Measurements from ENCODE around the gene BCL2L2.

BCL2L2 gene

DNA sequence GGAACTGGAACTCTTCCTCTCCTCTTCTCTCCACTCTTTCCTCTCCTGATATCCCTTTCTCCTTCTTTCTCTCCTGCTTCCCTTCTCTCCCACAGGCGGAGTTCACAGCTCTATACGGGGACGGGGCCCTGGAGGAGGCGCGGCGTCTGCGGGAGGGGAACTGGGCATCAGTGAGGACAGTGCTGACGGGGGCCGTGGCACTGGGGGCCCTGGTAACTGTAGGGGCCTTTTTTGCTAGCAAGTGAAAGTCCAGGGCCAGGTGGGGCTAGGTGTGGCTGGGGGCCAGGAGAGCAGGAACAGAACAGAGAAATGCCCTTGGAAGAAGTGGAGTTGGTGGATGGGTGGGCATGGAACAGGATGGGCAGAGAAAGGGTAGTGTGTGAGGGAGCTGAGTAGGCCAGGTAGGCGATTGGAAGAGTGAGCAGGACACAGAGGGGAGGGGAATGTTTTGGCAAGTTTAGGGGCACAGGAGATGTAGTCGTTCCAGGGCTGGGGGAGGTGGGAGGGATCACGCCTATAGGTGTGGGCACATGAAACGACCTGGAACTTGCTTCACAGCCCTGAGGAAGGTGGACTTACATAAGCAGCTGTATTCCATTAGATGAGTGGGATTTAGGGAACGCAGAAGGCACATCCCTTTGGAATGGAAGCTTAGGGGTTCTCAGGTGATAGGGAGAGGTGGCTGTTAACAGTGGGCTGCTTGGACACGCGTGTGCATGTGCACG lies 2.2 kb downstream of the BCL2L2 start:
- peaks cover 5 to 30% (median 25%) of the 10 kb centered on the region in 5 donors for H3K36me3 ChIP-seq (ENCODE audit: control insufficient read depth in 5 of 5, insufficient read depth in 5 of 5, low read length in 5 of 5)

DNA sequence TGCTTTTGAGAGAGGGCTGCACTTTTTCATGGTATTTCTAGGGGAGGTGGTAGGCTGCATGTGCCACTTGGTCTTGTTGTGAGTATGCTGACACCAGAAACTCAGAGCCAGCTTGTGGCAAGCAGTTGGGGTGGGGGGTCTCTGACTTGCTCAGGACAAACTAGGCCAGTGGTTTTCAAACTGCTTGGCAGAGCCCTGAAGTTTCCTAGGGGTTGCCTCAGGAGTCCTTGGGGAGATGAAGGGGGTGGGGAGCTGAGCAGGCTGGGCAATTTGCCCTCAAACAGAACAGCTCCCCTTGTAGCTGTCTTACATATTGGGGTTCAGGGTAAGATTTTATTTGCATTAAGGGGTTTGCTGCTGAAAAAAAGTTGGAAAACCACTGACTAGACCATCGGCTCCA lies 3.9 kb downstream of the BCL2L2 start:
- H3K27ac ChIP-seq (ENCODE audit: low read depth, low read length), result no peak overlapping the region
- no peaks in the 10 kb centered on the region for H3K9me3 ChIP-seq (ENCODE audit: control insufficient read depth in 5 of 5, low read length in 5 of 5)
- H3K4me3 ChIP-seq (ENCODE audit: low read depth in 1 of 5, low read length in 5 of 5), result no peak overlapping the region
- peak overlapping the region in 1 of 5 donors; percentile 39 for H3K9ac ChIP-seq (ENCODE audit: low read length in 5 of 5)
- no peaks in the 10 kb centered on the region for H3K27me3 ChIP-seq (ENCODE audit: control insufficient read depth in 5 of 5, insufficient read depth in 4 of 5, low read length in 5 of 5)
- peaks cover 5 to 30% (median 25%) of the 10 kb centered on the region in 5 donors for H3K36me3 ChIP-seq (ENCODE audit: control insufficient read depth in 5 of 5, insufficient read depth in 5 of 5, low read length in 5 of 5)
- peaks cover 14 to 51% (median 47%) of the 10 kb centered on the region in 5 donors for H3K4me1 ChIP-seq (ENCODE audit: control insufficient read depth in 5 of 5, insufficient read depth in 5 of 5, low read length in 5 of 5)

More for the DNA sequence above, 2.2 kb downstream of the BCL2L2 start:
- peak overlapping the region in 3 of 5 donors; percentile 4 to 99 (median 24) for H3K9ac ChIP-seq (ENCODE audit: low read length in 5 of 5)
- peaks cover 14 to 54% (median 48%) of the 10 kb centered on the region in 5 donors for H3K4me1 ChIP-seq (ENCODE audit: control insufficient read depth in 5 of 5, insufficient read depth in 5 of 5, low read length in 5 of 5)
- no peaks in the 10 kb centered on the region for H3K27me3 ChIP-seq (ENCODE audit: control insufficient read depth in 5 of 5, insufficient read depth in 4 of 5, low read length in 5 of 5)
- peak overlapping the region in 1 of 5 donors; percentile 85 for H3K4me3 ChIP-seq (ENCODE audit: low read depth in 1 of 5, low read length in 5 of 5)
- H3K9me3 ChIP-seq (ENCODE audit: control insufficient read depth in 5 of 5, low read length in 5 of 5), result no peaks in the 10 kb centered on the region
- H3K27ac ChIP-seq (ENCODE audit: low read depth, low read length), result no peak overlapping the region

DNA sequence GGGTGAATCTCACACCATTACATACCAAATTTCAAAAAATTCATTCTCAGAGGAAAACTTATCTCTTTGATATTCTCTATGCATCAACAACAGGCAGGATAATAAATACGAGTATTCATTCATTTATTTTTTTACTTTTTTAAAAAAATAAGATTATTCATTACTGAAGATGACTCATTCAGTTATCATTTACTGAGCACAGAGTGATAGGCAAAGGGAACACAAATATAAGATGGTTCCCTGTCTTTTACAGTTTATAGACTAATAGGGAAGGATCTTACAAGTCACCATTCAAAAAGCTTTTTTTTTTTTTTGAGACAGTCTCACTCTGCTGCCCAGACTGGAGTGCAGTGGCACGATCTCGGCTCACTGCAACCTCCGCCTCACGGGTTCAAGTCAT lies 9.7 kb downstream of the BCL2L2 start:
- H3K27me3 ChIP-seq (ENCODE audit: control insufficient read depth in 5 of 5, insufficient read depth in 4 of 5, low read length in 5 of 5), result peaks cover 0 to 2% (median 0%) of the 10 kb centered on the region in 5 donors
- peaks cover 0 to 5% (median 5%) of the 10 kb centered on the region in 5 donors for H3K36me3 ChIP-seq (ENCODE audit: control insufficient read depth in 5 of 5, insufficient read depth in 5 of 5, low read length in 5 of 5)
- peaks cover 0 to 10% (median 7%) of the 10 kb centered on the region in 5 donors for H3K4me1 ChIP-seq (ENCODE audit: control insufficient read depth in 5 of 5, insufficient read depth in 5 of 5, low read length in 5 of 5)
- H3K27ac ChIP-seq (ENCODE audit: low read depth, low read length), result no peak overlapping the region
- H3K9me3 ChIP-seq (ENCODE audit: control insufficient read depth in 5 of 5, low read length in 5 of 5), result no peaks in the 10 kb centered on the region
- H3K9ac ChIP-seq (ENCODE audit: low read length in 5 of 5), result no peak overlapping the region
- H3K4me3 ChIP-seq (ENCODE audit: low read depth in 1 of 5, low read length in 5 of 5), result no peak overlapping the region

DNA sequence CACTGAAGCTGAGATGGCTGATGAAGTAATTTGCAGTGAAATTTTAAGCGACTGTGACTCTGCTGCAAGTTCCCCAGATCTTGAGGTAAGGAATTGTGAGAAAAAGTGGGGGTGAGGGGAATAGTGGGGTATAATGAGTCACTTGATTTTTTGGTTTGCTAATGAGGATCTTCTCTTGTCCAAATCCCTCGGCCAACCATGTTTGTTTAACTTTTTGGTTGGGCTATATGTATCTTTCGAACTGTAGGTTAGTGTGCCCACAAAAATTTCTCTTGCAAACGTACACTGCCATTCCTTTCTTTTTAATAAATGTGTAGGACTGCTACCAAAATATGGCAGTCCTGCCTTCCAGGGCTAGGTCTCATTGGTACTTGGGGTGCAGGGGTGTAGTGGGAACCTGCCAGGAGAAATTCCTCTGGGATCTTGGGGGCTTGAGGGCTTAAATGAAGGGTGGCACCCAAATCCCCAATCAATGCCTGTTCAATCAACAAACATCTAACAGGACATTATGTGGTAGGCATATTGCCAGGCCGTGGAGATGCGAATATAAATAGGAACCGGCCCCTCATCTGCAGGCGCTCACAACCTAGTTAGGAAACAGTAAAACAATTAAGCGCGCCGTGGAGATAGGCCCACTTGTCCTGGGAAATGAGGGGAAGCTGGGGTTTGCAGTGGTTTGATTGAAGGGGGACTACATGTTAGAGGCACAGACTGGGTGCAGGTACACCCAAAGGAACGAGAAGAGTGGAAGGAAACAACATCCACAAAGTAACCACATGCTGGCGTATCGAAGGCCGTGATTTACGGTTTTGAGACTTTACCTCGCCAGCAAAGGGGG lies 13.3 kb downstream of the BCL2L2 start:
- Histone ChIP-seq H3K36me3 (ENCODE audit: control insufficient read depth in 5 of 5, insufficient read depth in 5 of 5, low read length in 5 of 5) (peaks cover 13 to 23% (median 19%) of the 10 kb centered on the region in 5 donors), H3K9me3 (ENCODE audit: control insufficient read depth in 5 of 5, low read length in 5 of 5) (no peaks in the 10 kb centered on the region), H3K4me3 (ENCODE audit: low read depth in 1 of 5, low read length in 5 of 5) (peak overlapping the region; percentile 53 to 79 (median 69)), H3K27me3 (ENCODE audit: control insufficient read depth in 5 of 5, insufficient read depth in 4 of 5, low read length in 5 of 5) (peaks cover 0 to 2% (median 0%) of the 10 kb centered on the region in 5 donors), H3K9ac (ENCODE audit: low read length in 5 of 5) (peak overlapping the region; percentile 7 to 82 (median 64)), H3K4me1 (ENCODE audit: control insufficient read depth in 5 of 5, insufficient read depth in 5 of 5, low read length in 5 of 5) (peaks cover 2 to 25% (median 24%) of the 10 kb centered on the region in 5 donors), H3K27ac (ENCODE audit: low read depth, low read length) (peak overlapping the region; percentile 97)

DNA sequence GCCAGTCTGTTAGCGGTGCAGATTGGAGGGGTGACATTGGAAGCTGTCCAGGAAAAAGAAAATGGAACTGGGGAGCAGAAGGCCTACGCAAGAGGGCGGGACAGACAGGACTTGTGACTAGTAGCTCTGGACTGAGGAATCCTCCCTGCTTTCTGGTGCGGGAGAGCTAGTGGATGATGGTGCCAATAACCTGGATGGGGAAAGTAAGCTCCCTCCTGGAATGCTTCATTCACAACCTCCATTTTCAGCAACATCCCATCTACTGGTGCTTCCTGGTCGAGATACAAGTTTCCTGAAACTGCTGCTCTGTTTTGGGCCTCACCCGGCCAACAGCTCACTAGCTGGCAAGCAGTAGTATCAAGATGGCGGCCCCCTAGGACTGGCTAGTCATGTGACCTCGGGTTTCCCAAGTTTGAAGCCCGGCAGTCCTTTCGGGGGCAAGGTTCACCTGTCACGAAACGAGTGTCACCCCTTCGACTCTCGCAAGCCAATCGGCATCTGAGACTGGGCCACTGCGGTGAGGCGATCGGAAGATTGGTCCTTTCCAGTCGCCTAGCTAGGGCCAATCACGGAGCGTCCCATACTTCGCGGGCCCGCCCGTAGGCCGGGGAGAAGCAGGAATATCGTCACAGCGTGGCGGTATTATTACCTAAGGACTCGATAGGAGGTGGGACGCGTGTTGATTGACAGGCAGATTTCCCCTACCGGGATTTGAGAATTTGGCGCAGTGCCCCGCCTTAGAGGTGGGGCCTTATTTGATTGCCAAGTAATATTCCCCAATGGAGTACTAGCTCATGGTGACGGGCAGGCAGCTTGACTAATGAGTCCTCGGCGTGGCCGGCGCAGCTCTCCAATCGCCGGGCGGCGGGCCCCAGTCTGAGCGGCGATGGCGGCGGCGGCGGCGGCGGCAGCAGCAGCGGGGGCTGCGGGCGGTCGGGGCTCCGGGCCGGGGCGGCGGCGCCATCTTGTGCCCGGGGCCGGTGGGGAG lies 14.2 kb downstream of the BCL2L2 start, which contains the start of gene PABPN1:
PABPN1 (plus strand) TSS at position 874 of the 988 bp plus-strand sequence; CDS start at position 887, 13 bp downstream.
- Histone ChIP-seq H3K27ac (ENCODE audit: low read depth, low read length) (peak within 1 kb of the TSS; percentile 97), H3K27me3 (ENCODE audit: control insufficient read depth in 5 of 5, insufficient read depth in 4 of 5, low read length in 5 of 5) (peaks cover 0 to 2% (median 0%) of the 10 kb centered on the region in 5 donors), H3K36me3 (ENCODE audit: control insufficient read depth in 5 of 5, insufficient read depth in 5 of 5, low read length in 5 of 5) (peaks cover 13 to 31% (median 24%) of the 10 kb centered on the region in 5 donors), H3K4me1 (ENCODE audit: control insufficient read depth in 5 of 5, insufficient read depth in 5 of 5, low read length in 5 of 5) (peaks cover 2 to 25% (median 24%) of the 10 kb centered on the region in 5 donors), H3K4me3 (ENCODE audit: low read depth in 1 of 5, low read length in 5 of 5) (peak within 1 kb of the TSS; percentile 80 to 93 (median 81)), H3K9me3 (ENCODE audit: control insufficient read depth in 5 of 5, low read length in 5 of 5) (no peaks in the 10 kb centered on the region), H3K9ac (ENCODE audit: low read length in 5 of 5) (peak within 1 kb of the TSS; percentile 76 to 93 (median 82))

DNA sequence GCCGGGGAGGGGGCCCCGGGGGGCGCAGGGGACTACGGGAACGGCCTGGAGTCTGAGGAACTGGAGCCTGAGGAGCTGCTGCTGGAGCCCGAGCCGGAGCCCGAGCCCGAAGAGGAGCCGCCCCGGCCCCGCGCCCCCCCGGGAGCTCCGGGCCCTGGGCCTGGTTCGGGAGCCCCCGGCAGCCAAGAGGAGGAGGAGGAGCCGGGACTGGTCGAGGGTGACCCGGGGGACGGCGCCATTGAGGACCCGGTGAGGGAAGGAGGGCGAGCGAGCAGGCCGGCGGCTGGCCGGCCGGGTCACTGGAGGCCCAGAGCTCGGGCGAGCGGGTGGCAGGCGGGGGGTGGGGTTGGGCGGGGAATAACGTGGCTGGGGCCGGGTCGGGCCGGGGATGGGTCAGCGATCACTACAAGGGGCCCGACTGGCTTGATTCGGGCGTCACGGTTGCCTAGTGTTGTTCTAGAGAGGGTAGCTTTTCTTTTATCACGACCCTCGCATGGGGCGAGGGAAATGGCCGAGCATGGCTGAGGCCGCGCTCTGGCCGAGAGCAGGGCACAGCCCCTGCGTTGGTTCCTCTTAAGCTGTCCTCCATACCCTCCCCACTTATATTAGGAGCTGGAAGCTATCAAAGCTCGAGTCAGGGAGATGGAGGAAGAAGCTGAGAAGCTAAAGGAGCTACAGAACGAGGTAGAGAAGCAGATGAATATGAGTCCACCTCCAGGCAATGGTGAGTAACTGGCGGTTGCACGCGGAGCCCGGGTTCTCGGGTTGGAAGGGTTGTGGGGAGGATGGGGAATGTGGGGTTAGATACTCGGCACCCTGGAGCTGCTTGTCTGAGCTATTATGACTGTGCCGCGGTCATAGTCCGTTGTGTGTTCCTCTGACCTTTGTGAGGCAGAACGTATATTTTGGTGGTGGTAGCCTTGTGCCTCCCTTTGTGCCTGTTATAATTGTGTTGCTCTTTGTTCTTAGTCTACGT lies 15.2 kb downstream of the BCL2L2 start:
- Histone ChIP-seq H3K27me3 (ENCODE audit: control insufficient read depth in 5 of 5, insufficient read depth in 4 of 5, low read length in 5 of 5) (peaks cover 0 to 2% (median 0%) of the 10 kb centered on the region in 5 donors), H3K4me3 (ENCODE audit: low read depth in 1 of 5, low read length in 5 of 5) (peak overlapping the region; percentile 80 to 93 (median 81)), H3K9ac (ENCODE audit: low read length in 5 of 5) (peak overlapping the region; percentile 76 to 93 (median 82)), H3K9me3 (ENCODE audit: control insufficient read depth in 5 of 5, low read length in 5 of 5) (no peaks in the 10 kb centered on the region), H3K27ac (ENCODE audit: low read depth, low read length) (peak overlapping the region; percentile 81), H3K4me1 (ENCODE audit: control insufficient read depth in 5 of 5, insufficient read depth in 5 of 5, low read length in 5 of 5) (peaks cover 2 to 25% (median 24%) of the 10 kb centered on the region in 5 donors), H3K36me3 (ENCODE audit: control insufficient read depth in 5 of 5, insufficient read depth in 5 of 5, low read length in 5 of 5) (peaks cover 15 to 31% (median 24%) of the 10 kb centered on the region in 5 donors)

DNA sequence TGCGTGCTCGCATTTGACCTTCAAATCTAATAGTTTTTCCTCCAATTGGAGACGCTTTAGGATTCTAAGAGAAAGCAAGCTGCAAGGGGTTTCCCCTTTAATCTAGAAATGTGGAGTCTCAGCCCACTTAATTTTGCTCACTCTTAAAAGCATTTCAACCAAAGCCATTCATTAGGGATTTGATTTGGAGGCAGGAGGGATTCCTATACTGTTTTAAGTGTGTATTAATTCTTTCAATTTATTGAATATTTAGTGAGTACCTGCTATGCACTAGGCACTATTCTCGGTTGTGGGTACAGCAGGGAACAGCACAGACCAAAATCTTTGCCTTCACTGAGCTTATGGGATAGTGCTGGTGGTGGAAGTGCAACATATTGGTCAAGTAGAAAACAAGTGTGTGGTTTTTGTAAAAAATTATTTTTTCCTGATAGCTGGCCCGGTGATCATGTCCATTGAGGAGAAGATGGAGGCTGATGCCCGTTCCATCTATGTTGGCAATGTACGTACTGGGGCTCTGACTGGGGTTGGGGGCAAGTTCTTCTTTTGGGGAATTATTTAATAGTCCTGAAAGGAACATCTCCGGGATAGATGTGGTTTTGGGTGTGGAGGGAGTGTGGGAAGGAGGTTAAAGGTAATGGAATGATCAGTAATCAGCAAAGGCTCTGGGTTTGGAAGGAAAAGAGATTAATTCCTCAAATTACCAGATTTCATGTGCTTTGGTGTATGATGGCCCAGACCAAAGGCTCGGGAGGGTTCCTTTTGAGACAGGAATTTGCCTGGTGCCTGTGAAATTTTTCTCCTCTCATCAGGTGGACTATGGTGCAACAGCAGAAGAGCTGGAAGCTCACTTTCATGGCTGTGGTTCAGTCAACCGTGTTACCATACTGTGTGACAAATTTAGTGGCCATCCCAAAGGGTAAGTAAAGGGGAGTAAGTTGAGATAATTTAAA lies 16.2 kb downstream of the BCL2L2 start:
- peak overlapping the region; percentile 80 to 93 (median 81) for H3K4me3 ChIP-seq (ENCODE audit: low read depth in 1 of 5, low read length in 5 of 5)
- peaks cover 15 to 29% (median 24%) of the 10 kb centered on the region in 5 donors for H3K36me3 ChIP-seq (ENCODE audit: control insufficient read depth in 5 of 5, insufficient read depth in 5 of 5, low read length in 5 of 5)
- H3K27ac ChIP-seq (ENCODE audit: low read depth, low read length), result peak overlapping the region; percentile 81
- peaks cover 0 to 2% (median 0%) of the 10 kb centered on the region in 5 donors for H3K27me3 ChIP-seq (ENCODE audit: control insufficient read depth in 5 of 5, insufficient read depth in 4 of 5, low read length in 5 of 5)
- peak overlapping the region; percentile 76 to 93 (median 82) for H3K9ac ChIP-seq (ENCODE audit: low read length in 5 of 5)
- peaks cover 2 to 25% (median 24%) of the 10 kb centered on the region in 5 donors for H3K4me1 ChIP-seq (ENCODE audit: control insufficient read depth in 5 of 5, insufficient read depth in 5 of 5, low read length in 5 of 5)
- no peaks in the 10 kb centered on the region for H3K9me3 ChIP-seq (ENCODE audit: control insufficient read depth in 5 of 5, low read length in 5 of 5)

All from subcutaneous abdominal adipose tissue (tissue), 5 donors.